ENCODE data around the gene TIAL1. TPM values are rescaled to one million over a fixed set of nuclear protein-coding genes. Genes with fewer than 3 reads are reported as not detected.

The TIAL1 gene
- total and polyA plus RNA-seq, 10 donors: 54.1 to 126 (median 112) TPM

DNA sequence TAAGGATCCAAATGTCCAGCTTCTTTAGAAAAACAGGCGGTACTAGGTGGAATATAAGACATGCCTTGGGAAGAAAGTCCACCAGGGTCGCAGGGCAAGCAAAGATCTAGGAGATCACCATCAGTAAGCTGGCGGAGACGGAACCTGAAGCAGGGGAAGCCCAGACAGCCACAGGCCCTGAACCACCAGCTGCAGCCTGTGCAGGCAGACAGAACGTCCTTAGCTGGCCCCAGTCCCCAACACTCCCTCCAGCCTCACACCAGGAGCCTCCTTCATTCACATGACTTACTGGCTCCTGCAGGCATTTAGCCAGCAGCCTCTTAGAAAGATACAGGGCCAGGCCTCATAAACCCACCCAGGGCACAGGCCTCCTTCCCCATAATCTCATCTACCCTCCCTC is 71.6 kb downstream of the TIAL1 start:
- Histone ChIP-seq H3K36me3 (peaks cover 0 to 50% (median 18%) of the 10 kb centered on the region in 6 donors), H3K9me3 (no peaks in the 10 kb centered on the region), H3K4me1 (no peaks in the 10 kb centered on the region), H3K4me3 (no peak overlapping the region), H3K27ac (no peak overlapping the region), H3K27me3 (replicated peaks in 1 of 7) (no peaks in the 10 kb centered on the region)
- TF ChIP-seq POLR2AphosphoS5 (IDR thresholded peaks at IDR 0.05) (no peak), POLR2A (IDR thresholded peaks at IDR 0.05) (no peak), CTCF (IDR thresholded peaks at IDR 0.05 in 8 of 11, conservative IDR thresholded peaks at IDR 0.05 in 3 of 11) (no peak)
- intact Hi-C loops (cut with DNase I; ENCODE audit: low total_unique reads): no loop called here
- DNase-seq: no peak
- WGBS, 5 donors: 91 to 97% (median 94%) methylated on average over 5 of the region's 5 CpGs

DNA sequence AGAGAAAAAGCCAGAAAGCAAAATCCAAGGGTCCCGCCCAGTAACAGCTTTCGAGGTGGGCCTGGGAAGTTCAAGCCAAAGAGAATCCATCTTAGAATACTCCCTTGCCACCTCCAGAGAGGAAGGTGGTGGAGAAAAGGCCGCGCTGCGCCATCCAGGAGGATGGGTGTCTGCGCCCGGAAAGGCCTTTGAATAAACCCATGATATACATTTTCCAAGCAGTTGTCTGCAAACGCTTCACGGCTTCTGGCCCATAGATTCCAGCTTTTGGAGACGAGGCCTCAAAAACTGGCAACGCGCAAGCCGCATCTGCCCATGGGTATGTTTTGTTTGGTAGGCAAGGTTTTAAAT is 72.1 kb downstream of the TIAL1 start:
- no peaks in the 10 kb centered on the region for H3K27me3 ChIP-seq (replicated peaks in 1 of 7)
- TF ChIP-seq CTCF (IDR thresholded peaks at IDR 0.05 in 8 of 11, conservative IDR thresholded peaks at IDR 0.05 in 3 of 11) (no peak), POLR2AphosphoS5 (IDR thresholded peaks at IDR 0.05) (no peak), POLR2A (IDR thresholded peaks at IDR 0.05) (no peak)
- H3K4me3 ChIP-seq: no peak overlapping the region
- H3K4me1 ChIP-seq: no peaks in the 10 kb centered on the region
- intact Hi-C loops (cut with DNase I; ENCODE audit: low total_unique reads): no loop called here
- H3K9me3 ChIP-seq: no peaks in the 10 kb centered on the region
- 88 to 95% (median 93%) methylated on average over 13 of the region's 13 CpGs for WGBS, 5 donors
- no peak for DNase-seq
- no peak overlapping the region for H3K27ac ChIP-seq
- peaks cover 0 to 50% (median 18%) of the 10 kb centered on the region in 6 donors for H3K36me3 ChIP-seq

GRCh38 chr10:119523895-119524719 is 72.7 kb downstream of the TIAL1 start:
- no peak for DNase-seq
- intact Hi-C loops (cut with DNase I; ENCODE audit: low total_unique reads): no loop called here
- TF ChIP-seq POLR2A (IDR thresholded peaks at IDR 0.05): no peak
- TF ChIP-seq POLR2AphosphoS5 (IDR thresholded peaks at IDR 0.05): no peak
- no peak for TF ChIP-seq CTCF (IDR thresholded peaks at IDR 0.05 in 8 of 11, conservative IDR thresholded peaks at IDR 0.05 in 3 of 11)
- Histone ChIP-seq H3K9me3 (no peaks in the 10 kb centered on the region), H3K27me3 (replicated peaks in 1 of 7) (no peaks in the 10 kb centered on the region), H3K4me1 (peaks cover 0 to 1% (median 0%) of the 10 kb centered on the region in 6 donors), H3K4me3 (no peak overlapping the region), H3K27ac (no peak overlapping the region), H3K36me3 (peaks cover 0 to 50% (median 18%) of the 10 kb centered on the region in 6 donors)
- 90 to 94% (median 93%) methylated on average over 19 of the region's 19 CpGs for WGBS, 5 donors

Other genes starting within 250 kb of the TIAL1 start
- 10 to 100 TPM; 29.1 to 74.1 (median 38.9) TPM for gene RGS10, start 54.2 kb downstream of the TIAL1 start, total RNA-seq
- gene RGS10, start 54.2 kb downstream of the TIAL1 start, polyA plus RNA-seq: 100 to 1,000 TPM in 1 of 3 donors, 10 to 100 TPM in 2; 52.7 to 127 (median 92.9) TPM
- gene BAG3, start 54.4 kb upstream of the TIAL1 start, total RNA-seq: 10 to 100 TPM; 15.1 to 36.0 (median 18.3) TPM
- gene BAG3, start 54.4 kb upstream of the TIAL1 start, polyA plus RNA-seq: 1 to 10 TPM; 2.1 to 7.2 (median 3.5) TPM
- gene INPP5F, start 129.1 kb upstream of the TIAL1 start, total RNA-seq: 10 to 100 TPM in 6 of 7 donors, 1 to 10 TPM in 1; 8.4 to 16.2 (median 12.5) TPM
- gene INPP5F, start 129.1 kb upstream of the TIAL1 start, polyA plus RNA-seq: 1 to 10 TPM; 6.0 to 6.9 (median 6.4) TPM